ENCODE results near the gene LIME1. TPM values are rescaled to one million over a fixed set of nuclear protein-coding genes. Genes with fewer than 3 reads are reported as not detected.

The LIME1 gene
- total and polyA plus RNA-seq, 2 of the 8 experiments (the other 6 are each of a cell fraction or from before 2014, with no cell fraction given): 4.5 to 5.9 TPM

DNA sequence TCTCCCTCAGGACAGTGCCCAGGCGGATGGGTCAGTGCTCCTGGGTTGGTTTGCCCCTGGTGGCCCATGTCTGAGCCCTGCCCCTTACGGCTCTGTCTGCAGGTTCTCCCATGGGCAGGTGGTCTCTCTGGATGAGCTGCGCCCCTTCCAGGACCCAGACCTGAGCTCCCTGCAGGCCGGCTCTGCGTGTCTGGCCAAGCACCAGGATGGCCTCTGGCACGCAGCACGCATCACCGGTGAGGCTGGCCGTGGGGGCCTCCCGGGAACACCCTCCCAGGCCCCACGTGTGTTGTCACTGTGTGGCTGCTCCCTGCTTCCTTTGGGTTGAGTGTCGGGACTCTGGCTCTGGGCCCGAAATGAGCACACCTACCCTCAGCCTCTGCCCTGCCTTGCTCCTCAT is 3.3 kb upstream of the LIME1 start:
- Histone ChIP-seq H3K9me3 (ENCODE audit: insufficient read depth in 2 of 2, low read depth in 1 of 2, low read length in 1 of 2) (peaks cover 0 to 4% of the 10 kb centered on the region in 2 experiments; a peak in 2 of 4 replicates), H4K8ac (ENCODE audit: extremely low read depth, insufficient read depth, low read length) (no peak overlapping the region), H2BK5ac (ENCODE audit: low read depth, low read length) (no peak overlapping the region), H3K4ac (replicated peaks; ENCODE audit: insufficient read length, low read depth, low read length) (no peak overlapping the region), H2BK12ac (ENCODE audit: low read depth, low read length) (no peak overlapping the region), H3K36me3 (ENCODE audit: control insufficient read depth in 2 of 4, insufficient read depth in 4 of 4, low read length in 3 of 4) (peaks cover 0 to 14% (median 7%) of the 10 kb centered on the region in 4 experiments; a peak in 5 of 8 replicates), H3K56ac (replicated peaks; ENCODE audit: insufficient read length, low read depth, low read length) (no peak overlapping the region), H3K4me3 (ENCODE audit: extremely low read depth in 1 of 4, insufficient read depth in 2 of 4, low read depth in 3 of 4, low read length in 4 of 4) (no peak overlapping the region), H3K79me1 (ENCODE audit: low read depth, low read length) (peaks cover 16% of the 10 kb centered on the region), H2BK120ac (replicated peaks; ENCODE audit: low read depth, low read length) (no peak overlapping the region), H3K14ac (ENCODE audit: insufficient read length) (no peak overlapping the region), H3K4me2 (ENCODE audit: insufficient read depth in 1 of 2, low read depth in 2 of 2, low read length in 2 of 2) (no peak overlapping the region), H2AK5ac (ENCODE audit: low read depth, low read length) (no peak overlapping the region), H4K91ac (replicated peaks; ENCODE audit: insufficient read length, low read length) (no peak overlapping the region), H3K79me2 (ENCODE audit: control insufficient read depth in 1 of 2, insufficient read depth in 2 of 2, low read length in 2 of 2) (peaks cover 0 to 8% of the 10 kb centered on the region in 2 experiments; a peak in 1 of 4 replicates), H2BK15ac (ENCODE audit: low read length) (no peak overlapping the region), H3K27ac (ENCODE audit: low read depth, low read length) (no peak overlapping the region), H3K9ac (replicated peaks in 1 of 4; ENCODE audit: extremely low read depth in 1 of 4, low read depth in 3 of 4, low read length in 3 of 4) (no peak overlapping the region), H3K23me2 (ENCODE audit: low read depth, low read length) (peaks cover 6% of the 10 kb centered on the region), H4K20me1 (replicated peaks in 1 of 2; ENCODE audit: control insufficient read depth in 1 of 2, insufficient read depth in 2 of 2, low read length in 2 of 2) (peaks cover 5 to 48% of the 10 kb centered on the region in 2 experiments), H3K23ac (ENCODE audit: insufficient read length) (no peak overlapping the region), H3K4me1 (replicated peaks in 1 of 4; ENCODE audit: control insufficient read depth in 3 of 4, insufficient read depth in 4 of 4, low read length in 3 of 4) (peaks cover 0 to 6% (median 1%) of the 10 kb centered on the region in 4 experiments; a peak in 6 of 7 replicates), H2BK20ac (ENCODE audit: low read length) (no peak overlapping the region), H3K18ac (ENCODE audit: extremely low read depth, low read length) (no peak overlapping the region), H2AFZ (ENCODE audit: low read length) (no peak overlapping the region), H4K5ac (ENCODE audit: insufficient read length, low read depth, low read length) (no peak overlapping the region), H3K27me3 (replicated peaks in 1 of 4; ENCODE audit: control insufficient read depth in 3 of 4, extremely low read depth in 1 of 4, insufficient read depth in 3 of 4, low read length in 3 of 4) (peaks cover 0 to 5% (median 2%) of the 10 kb centered on the region in 4 experiments; a peak in 4 of 7 replicates)
- no peak for TF ChIP-seq SIN3A (conservative IDR thresholded peaks at IDR 0.05 in 1 of 2, IDR thresholded peaks at IDR 0.05 in 1 of 2; ENCODE audit: low read depth in 1 of 2, low read length in 2 of 2)
- ChIA-PET CTCF (ENCODE audit: partially characterized antibody) (interaction anchor here (1.0 to 1.4 kb wide), 2 partner anchors 17 to 166 kb away, joined by 3 to 4 read pairs; no protein-coding TSS in a partner anchor), POLR2A (ENCODE audit: partially characterized antibody) (interaction anchor here (0.9 to 1.9 kb wide), 4 partner anchors 8 to 34 kb away, joined by 3 to 7 read pairs (median 4); no protein-coding TSS in a partner anchor)
- 95% methylated on average over 7 of the region's 13 CpGs; no CpG with 5 or more reads in 1 of the 2 experiments for WGBS, 2 experiments (ENCODE audit: extremely low coverage in 1 of 2, insufficient coverage in 1 of 2, insufficient read length in 1 of 2, insufficient replicate concordance in 2 of 2, low coverage in 1 of 2, low lambda C conversion rate in 2 of 2, missing lambda C conversion rate in 1 of 2)
- no peak for FAIRE-seq
- DNase-seq (ENCODE audit: low read depth in 1 of 2, low spot score in 2 of 2): no peak
